Fibroblast of lung (primary cell): ENCODE data around the gene XPNPEP1.

Source experiments
- EZH2 ChIP-seq: IDR thresholded peaks from 2 replicates; pipeline ENCODE4 v1.5.1; 2012; ENCODE audit warnings: low read length, control low read depth, mild to moderate bottlenecking; ENCODE audit errors: missing control alignments
- TF ChIP-seq, protein P1 (sequence below), 2 donors: IDR thresholded peaks in 1 of 2; conservative IDR thresholded peaks in 1 of 2; 1 replicate in 1 of 2; 2 replicates in 1 of 2; pipeline ENCODE4 v1.5.1; 2011 to 2012; ENCODE audit warnings: low read length in 2 of 2, control low read depth in 1 of 2, inconsistent platforms in 1 of 2, low read depth in 1 of 2, mild to moderate bottlenecking in 1 of 2

DNA sequence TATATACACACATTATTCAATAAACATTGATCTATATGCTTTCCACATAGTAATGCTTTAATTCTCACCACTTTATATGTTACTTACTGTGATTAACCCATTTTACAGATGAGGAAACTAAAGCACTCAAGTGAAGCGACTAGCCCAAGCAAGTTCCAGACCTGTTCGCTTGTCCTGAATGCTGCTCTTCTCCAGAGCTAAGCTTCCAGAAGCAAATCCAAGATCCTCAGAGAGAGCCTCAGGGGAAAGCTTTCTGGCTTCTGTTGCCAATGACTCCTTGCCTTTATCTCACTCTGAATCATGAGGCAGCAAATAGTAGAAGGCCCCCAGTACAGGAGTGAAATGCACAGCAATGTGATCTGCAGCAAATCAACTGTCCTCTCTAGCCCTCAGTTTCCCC is 32.2 kb downstream of the XPNPEP1 start:
- TF ChIP-seq, protein P1, sequence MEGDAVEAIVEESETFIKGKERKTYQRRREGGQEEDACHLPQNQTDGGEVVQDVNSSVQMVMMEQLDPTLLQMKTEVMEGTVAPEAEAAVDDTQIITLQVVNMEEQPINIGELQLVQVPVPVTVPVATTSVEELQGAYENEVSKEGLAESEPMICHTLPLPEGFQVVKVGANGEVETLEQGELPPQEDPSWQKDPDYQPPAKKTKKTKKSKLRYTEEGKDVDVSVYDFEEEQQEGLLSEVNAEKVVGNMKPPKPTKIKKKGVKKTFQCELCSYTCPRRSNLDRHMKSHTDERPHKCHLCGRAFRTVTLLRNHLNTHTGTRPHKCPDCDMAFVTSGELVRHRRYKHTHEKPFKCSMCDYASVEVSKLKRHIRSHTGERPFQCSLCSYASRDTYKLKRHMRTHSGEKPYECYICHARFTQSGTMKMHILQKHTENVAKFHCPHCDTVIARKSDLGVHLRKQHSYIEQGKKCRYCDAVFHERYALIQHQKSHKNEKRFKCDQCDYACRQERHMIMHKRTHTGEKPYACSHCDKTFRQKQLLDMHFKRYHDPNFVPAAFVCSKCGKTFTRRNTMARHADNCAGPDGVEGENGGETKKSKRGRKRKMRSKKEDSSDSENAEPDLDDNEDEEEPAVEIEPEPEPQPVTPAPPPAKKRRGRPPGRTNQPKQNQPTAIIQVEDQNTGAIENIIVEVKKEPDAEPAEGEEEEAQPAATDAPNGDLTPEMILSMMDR (conservative IDR thresholded peaks at IDR 0.05 in 1 of 2, IDR thresholded peaks at IDR 0.05 in 1 of 2; ENCODE audit: low read depth in 1 of 2, low read length in 2 of 2), result no peak
- no peak for TF ChIP-seq EZH2
